Keratinocyte (primary cell): Measurements from ENCODE around the gene THRB. TPM values are rescaled to one million over a fixed set of nuclear protein-coding genes. Genes with fewer than 3 reads are reported as not detected.

Experiments
- DNase-seq: peaks from one replicate; pipeline ENCODE4 v3.0.0-alpha.2; 2011; ENCODE audit warnings: low read depth, missing footprints, low spot score
- FAIRE-seq: peaks from 2 replicates; lab custom pipeline; 2011; peaks lifted over from hg19 to GRCh38; lab: Jason Lieb, UNC
- H2AFZ ChIP-seq: 2 replicates; pipeline ENCODE4 v1.6.0; 2012; ENCODE audit warnings: low read length, control low read depth, inconsistent platforms; ENCODE audit not compliant: control insufficient read depth
- H3K27ac ChIP-seq: 2 replicates; pipeline ENCODE4 v1.5.1; 2011; ENCODE audit warnings: low read length; ENCODE audit not compliant: control insufficient read depth, insufficient read depth
- H3K27me3 ChIP-seq: 3 replicates; pipeline ENCODE4 v1.6.0; 2011; ENCODE audit warnings: low read length; ENCODE audit not compliant: control insufficient read depth, insufficient read depth; ENCODE audit errors: extremely low read depth
- H3K36me3 ChIP-seq, 2 experiments: 2 replicates in 1 of 2; 3 replicates in 1 of 2; pipeline ENCODE4 v1.5.1; 2011; ENCODE audit warnings: low read length in 2 of 2, mild to moderate bottlenecking in 1 of 2; ENCODE audit not compliant: control insufficient read depth in 2 of 2, insufficient read depth in 2 of 2; ENCODE audit errors: extremely low read depth in 1 of 2
- H3K4me1 ChIP-seq: 3 replicates; pipeline ENCODE4 v1.5.1; 2011; ENCODE audit warnings: low read length; ENCODE audit not compliant: control insufficient read depth, insufficient read depth; ENCODE audit errors: extremely low read depth
- H3K4me2 ChIP-seq: 3 replicates; pipeline ENCODE4 v1.6.0; 2011; ENCODE audit warnings: low read depth, low read length; ENCODE audit not compliant: control insufficient read depth, insufficient read depth; ENCODE audit errors: extremely low read depth
- H3K4me3 ChIP-seq, 3 experiments: fragments of 200-600 bp in 1 of 3; sonication (generic) in 1 of 3; 2 replicates in 2 of 3; 3 replicates in 1 of 3; pipeline ENCODE4 v1.5.1; 2011 to 2016; ENCODE audit warnings: low read length in 3 of 3, mild to moderate bottlenecking in 3 of 3, control low read depth in 2 of 3, inconsistent platforms in 1 of 3, low read depth in 1 of 3, mixed read lengths in 1 of 3, mixed run types in 1 of 3, moderate library complexity in 1 of 3; ENCODE audit not compliant: control insufficient read depth in 2 of 3, insufficient read depth in 2 of 3; ENCODE audit errors: extremely low read depth in 1 of 3
- H3K79me2 ChIP-seq: 2 replicates; pipeline ENCODE4 v1.6.0; 2012; ENCODE audit warnings: low read length; ENCODE audit not compliant: control insufficient read depth, insufficient read depth
- H3K9ac ChIP-seq: 3 replicates; pipeline ENCODE4 v1.6.0; 2011; ENCODE audit warnings: low read length; ENCODE audit not compliant: control insufficient read depth, insufficient read depth; ENCODE audit errors: extremely low read depth
- H3K9me1 ChIP-seq: 3 replicates; pipeline ENCODE4 v1.6.0; 2011; ENCODE audit warnings: low read length; ENCODE audit not compliant: control insufficient read depth, insufficient read depth; ENCODE audit errors: extremely low read depth
- H3K9me3 ChIP-seq: 2 replicates; pipeline ENCODE4 v1.5.1; 2012; ENCODE audit warnings: low read depth, low read length; ENCODE audit not compliant: control insufficient read depth
- H4K20me1 ChIP-seq: 3 replicates; pipeline ENCODE4 v1.6.0; 2011; ENCODE audit warnings: low read length; ENCODE audit not compliant: control insufficient read depth, insufficient read depth; ENCODE audit errors: extremely low read depth
- EZH2 ChIP-seq: IDR thresholded peaks from one replicate; pipeline ENCODE4 v1.6.1; 2012; ENCODE audit warnings: inconsistent platforms, mild to moderate bottlenecking, low read length, moderate library complexity
- dilution Hi-C: fragments of 300-500 bp; cut with MboI; formaldehyde crosslinking; loops from one replicate; pipeline ENCODE4 v1.7.0; 2020; ENCODE audit warnings: low sequenced_read_pairs; ENCODE audit not compliant: extremely low pct_ligation_motif_present
- polyA plus RNA-seq, 5 experiments: library from polyadenylated mRNA; depleted of rRNA in 3 of 5; stranded (reverse) in 3 of 5; stranded (forward) in 1 of 5; unstranded in 1 of 5; fragments of >200 nt; gene quantifications; 1 replicate in 1 of 5; 2 replicates in 3 of 5; 3 replicates in 1 of 5; pipeline versions ENCODE4 v1.2.1 to v1.2.3, GENCODE V29; 2011 to 2012; ENCODE audit warnings: missing spikeins in 2 of 5, low read depth in 1 of 5, low replicate concordance in 1 of 5
- TF ChIP-seq, protein P1 (sequence below), 3 experiments: IDR thresholded peaks in 1 of 3; conservative IDR thresholded peaks in 1 of 3; optimal IDR thresholded peaks in 1 of 3; 2 replicates in 2 of 3; 3 replicates in 1 of 3; pipeline versions ENCODE3 to v1.5.1; 2011; ENCODE audit warnings: low read length in 3 of 3, mild to moderate bottlenecking in 3 of 3, moderate library complexity in 2 of 3, control low read depth in 1 of 3, inconsistent platforms in 1 of 3; ENCODE audit not compliant: insufficient read depth in 2 of 3; ENCODE audit errors: extremely low read depth in 1 of 3

The THRB gene
- polyA plus RNA-seq, 1 donor (not counting 4 experiments of a cell fraction or from before 2014, with no cell fraction given), result 2.6 TPM

DNA sequence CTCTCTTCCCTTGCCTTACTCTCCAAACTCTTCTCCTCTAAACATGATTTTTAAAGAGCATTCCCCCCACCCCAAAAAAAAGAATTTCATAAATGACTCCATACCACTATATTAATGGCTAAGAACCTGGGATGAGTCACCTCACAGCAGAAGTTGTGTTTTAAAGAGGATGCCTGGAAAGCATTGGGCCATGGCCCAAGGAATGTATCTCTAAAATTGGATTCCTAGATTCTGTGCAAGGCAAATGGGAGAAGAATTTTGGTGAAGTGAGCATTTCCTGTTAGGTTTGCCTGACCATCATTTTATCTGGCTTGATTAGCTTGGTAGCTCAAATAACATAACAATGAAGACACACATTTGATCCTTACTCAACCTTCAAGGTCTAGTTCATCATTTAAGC, 298.1 kb downstream of the THRB start:
- DNase-seq (no peak), FAIRE-seq (no peak)
- Histone ChIP-seq H3K4me2 (no peak overlapping the region), H3K79me2 (no peaks in the 10 kb centered on the region), H3K36me3 (no peaks in the 10 kb centered on the region), H3K27ac (no peak overlapping the region), H3K4me3 (no peak overlapping the region), H2AFZ (no peak overlapping the region), H3K9me1 (no peaks in the 10 kb centered on the region), H3K4me1 (no peaks in the 10 kb centered on the region), H3K27me3 (no peaks in the 10 kb centered on the region), H3K9ac (no peak overlapping the region), H3K9me3 (no peaks in the 10 kb centered on the region), H4K20me1 (no peaks in the 10 kb centered on the region)
- TF ChIP-seq, protein P1, sequence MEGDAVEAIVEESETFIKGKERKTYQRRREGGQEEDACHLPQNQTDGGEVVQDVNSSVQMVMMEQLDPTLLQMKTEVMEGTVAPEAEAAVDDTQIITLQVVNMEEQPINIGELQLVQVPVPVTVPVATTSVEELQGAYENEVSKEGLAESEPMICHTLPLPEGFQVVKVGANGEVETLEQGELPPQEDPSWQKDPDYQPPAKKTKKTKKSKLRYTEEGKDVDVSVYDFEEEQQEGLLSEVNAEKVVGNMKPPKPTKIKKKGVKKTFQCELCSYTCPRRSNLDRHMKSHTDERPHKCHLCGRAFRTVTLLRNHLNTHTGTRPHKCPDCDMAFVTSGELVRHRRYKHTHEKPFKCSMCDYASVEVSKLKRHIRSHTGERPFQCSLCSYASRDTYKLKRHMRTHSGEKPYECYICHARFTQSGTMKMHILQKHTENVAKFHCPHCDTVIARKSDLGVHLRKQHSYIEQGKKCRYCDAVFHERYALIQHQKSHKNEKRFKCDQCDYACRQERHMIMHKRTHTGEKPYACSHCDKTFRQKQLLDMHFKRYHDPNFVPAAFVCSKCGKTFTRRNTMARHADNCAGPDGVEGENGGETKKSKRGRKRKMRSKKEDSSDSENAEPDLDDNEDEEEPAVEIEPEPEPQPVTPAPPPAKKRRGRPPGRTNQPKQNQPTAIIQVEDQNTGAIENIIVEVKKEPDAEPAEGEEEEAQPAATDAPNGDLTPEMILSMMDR (optimal IDR thresholded peaks at IDR 0.05 in 1 of 3, IDR thresholded peaks at IDR 0.05 in 1 of 3, conservative IDR thresholded peaks at IDR 0.05 in 1 of 3; ENCODE audit: extremely low read depth in 1 of 3, insufficient read depth in 2 of 3, low read length in 3 of 3), result no peak
- no peak for TF ChIP-seq EZH2
- dilution Hi-C loops, result no loop called here

DNA sequence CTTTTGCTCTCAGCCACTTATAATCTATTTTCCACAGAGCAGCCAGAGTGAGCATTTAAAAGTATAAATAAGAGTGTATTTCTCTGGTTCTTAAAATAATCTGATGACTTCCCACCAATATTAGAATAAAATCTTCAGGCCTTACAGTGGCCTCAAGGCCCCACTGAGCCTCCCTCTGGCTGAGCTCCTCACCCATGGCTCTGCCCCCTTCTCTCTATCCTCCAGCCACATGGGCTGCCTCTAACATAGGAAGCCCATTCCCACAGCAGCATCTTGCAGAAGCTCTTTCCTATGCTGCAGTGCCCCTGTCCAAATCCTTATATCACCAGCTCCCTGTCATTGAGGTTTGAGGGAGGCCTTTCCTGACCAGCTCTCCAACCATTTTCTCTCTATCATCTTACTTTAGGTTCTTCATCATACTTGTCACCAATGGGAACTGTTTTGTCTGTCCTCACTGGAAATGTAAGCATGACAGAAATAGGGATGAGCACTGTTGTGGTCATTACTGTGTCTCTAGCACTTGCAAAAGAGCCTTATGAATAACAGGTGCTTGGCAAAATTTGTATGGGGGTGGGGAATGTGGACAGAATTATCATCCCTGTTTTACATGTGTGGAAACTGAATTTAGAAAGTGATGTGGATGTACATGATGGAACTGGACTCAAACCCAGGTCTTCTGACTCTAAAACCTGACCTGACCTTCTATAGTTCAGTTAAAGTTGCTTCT, 299.0 kb downstream of the THRB start:
- no peak for FAIRE-seq
- dilution Hi-C loops, result no loop called here

More for the DNA sequence above, 299.0 kb downstream of the THRB start:
- H3K36me3 ChIP-seq, result no peaks in the 10 kb centered on the region
- no peaks in the 10 kb centered on the region for H3K4me1 ChIP-seq
- H4K20me1 ChIP-seq, result no peaks in the 10 kb centered on the region
- H3K27ac ChIP-seq, result no peak overlapping the region
- H3K4me3 ChIP-seq, result no peak overlapping the region
- H3K9me3 ChIP-seq, result no peaks in the 10 kb centered on the region
- no peaks in the 10 kb centered on the region for H3K9me1 ChIP-seq
- H3K79me2 ChIP-seq, result no peaks in the 10 kb centered on the region
- H2AFZ ChIP-seq, result no peak overlapping the region
- H3K4me2 ChIP-seq, result no peak overlapping the region
- no peak overlapping the region for H3K9ac ChIP-seq
- no peaks in the 10 kb centered on the region for H3K27me3 ChIP-seq
- no peak for DNase-seq
- TF ChIP-seq EZH2, result no peak
- TF ChIP-seq, protein P1 (optimal IDR thresholded peaks at IDR 0.05 in 1 of 3, IDR thresholded peaks at IDR 0.05 in 1 of 3, conservative IDR thresholded peaks at IDR 0.05 in 1 of 3; ENCODE audit: extremely low read depth in 1 of 3, insufficient read depth in 2 of 3, low read length in 3 of 3), result no peak
